ENCODE results near the gene ZNF608.

GRCh38 chr5:124700333-124700732 lies 46.1 kb downstream of the ZNF608 start:
- TF ChIP-seq EZH2 (IDR thresholded peaks at IDR 0.05): no peak
- no peak for TF ChIP-seq POLR2AphosphoS5 (IDR thresholded peaks at IDR 0.05; ENCODE audit: borderline replicate concordance, low read depth, low read length)
- TF ChIP-seq FOXP2 (optimal IDR thresholded peaks at IDR 0.05; ENCODE audit: control extremely low read depth, extremely low read length, insufficient read depth): no peak
